ENCODE data around the gene DMBX1.

DMBX1 gene

DNA sequence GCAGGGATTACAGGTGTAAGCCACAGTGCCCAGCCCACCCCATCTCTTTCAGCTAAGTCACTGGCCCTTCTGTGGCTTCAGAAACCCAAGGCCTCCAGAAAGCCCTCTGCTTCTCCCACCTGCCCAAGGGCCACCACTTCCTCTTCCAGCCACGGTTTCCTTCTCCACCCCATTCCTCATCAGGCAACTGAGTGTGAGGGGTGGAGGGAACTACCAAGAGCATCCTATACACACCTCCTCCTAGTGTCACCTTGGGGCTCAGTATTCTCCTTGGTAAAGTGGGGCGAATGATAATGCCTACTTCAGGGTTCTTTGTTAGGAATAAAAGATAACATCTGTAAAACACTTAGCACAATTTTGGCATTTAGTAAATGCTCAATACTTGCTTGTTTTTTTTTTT lies 31.8 kb downstream of the DMBX1 start:
- in situ Hi-C loops (cut with MboI; ENCODE audit: low pct_unique_long_range_greater_than_20kb, low sequenced_read_pairs, unreplicated experiment): loop anchor here (10.0 kb wide), 1 partner anchor 77 kb away; no protein-coding TSS in a partner anchor
- DNase-seq (ENCODE audit: low spot score): no peak
- TF ChIP-seq, protein P1, sequence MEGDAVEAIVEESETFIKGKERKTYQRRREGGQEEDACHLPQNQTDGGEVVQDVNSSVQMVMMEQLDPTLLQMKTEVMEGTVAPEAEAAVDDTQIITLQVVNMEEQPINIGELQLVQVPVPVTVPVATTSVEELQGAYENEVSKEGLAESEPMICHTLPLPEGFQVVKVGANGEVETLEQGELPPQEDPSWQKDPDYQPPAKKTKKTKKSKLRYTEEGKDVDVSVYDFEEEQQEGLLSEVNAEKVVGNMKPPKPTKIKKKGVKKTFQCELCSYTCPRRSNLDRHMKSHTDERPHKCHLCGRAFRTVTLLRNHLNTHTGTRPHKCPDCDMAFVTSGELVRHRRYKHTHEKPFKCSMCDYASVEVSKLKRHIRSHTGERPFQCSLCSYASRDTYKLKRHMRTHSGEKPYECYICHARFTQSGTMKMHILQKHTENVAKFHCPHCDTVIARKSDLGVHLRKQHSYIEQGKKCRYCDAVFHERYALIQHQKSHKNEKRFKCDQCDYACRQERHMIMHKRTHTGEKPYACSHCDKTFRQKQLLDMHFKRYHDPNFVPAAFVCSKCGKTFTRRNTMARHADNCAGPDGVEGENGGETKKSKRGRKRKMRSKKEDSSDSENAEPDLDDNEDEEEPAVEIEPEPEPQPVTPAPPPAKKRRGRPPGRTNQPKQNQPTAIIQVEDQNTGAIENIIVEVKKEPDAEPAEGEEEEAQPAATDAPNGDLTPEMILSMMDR (IDR thresholded peaks at IDR 0.05; ENCODE audit: extremely low read depth, insufficient read depth, missing control alignments): no peak

DNA sequence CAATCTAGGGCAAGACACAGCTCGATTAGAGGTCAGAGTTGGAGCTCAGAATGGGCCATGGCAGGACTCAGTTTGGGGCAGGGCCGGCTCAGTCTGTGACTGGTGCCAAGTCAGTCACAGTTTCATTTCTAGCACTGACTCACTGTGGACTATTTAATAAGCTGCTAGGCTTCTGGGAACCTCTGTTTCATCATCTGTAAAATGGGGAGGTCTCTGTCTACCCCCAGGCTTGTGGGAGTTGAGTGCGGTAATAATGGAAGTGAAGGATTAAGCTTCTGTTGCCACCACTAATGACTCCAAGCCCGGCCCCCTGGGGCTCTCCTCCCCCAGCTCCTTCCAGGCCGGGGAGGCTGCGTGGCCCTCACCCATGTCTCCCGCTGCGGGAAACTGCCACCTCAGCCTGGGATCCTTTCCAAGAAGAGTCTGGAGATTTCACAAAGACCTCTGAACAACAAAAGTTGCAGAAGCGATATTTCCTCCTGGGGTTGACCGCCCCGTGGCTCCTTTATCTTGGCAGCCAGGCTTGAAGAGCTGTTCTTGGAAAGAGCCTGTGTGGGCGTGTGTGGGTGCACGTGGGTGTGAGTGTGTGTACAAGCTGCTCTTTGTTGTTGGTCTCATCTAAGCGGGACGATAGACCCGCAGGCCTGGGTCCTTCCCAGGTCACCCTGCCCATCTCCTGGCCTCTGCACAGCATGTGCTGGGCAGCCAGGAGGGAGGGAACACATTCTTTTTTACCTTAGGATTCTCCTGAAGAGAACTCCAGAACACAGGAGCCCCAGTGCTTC lies 32.7 kb downstream of the DMBX1 start:
- in situ Hi-C loops (cut with MboI; ENCODE audit: low pct_unique_long_range_greater_than_20kb, low sequenced_read_pairs, unreplicated experiment): loop anchor here (10.0 kb wide), 1 partner anchor 78 kb away; no protein-coding TSS in a partner anchor
- no peak for DNase-seq (ENCODE audit: low spot score)
- TF ChIP-seq, protein P1 (IDR thresholded peaks at IDR 0.05; ENCODE audit: extremely low read depth, insufficient read depth, missing control alignments): no peak

DNA sequence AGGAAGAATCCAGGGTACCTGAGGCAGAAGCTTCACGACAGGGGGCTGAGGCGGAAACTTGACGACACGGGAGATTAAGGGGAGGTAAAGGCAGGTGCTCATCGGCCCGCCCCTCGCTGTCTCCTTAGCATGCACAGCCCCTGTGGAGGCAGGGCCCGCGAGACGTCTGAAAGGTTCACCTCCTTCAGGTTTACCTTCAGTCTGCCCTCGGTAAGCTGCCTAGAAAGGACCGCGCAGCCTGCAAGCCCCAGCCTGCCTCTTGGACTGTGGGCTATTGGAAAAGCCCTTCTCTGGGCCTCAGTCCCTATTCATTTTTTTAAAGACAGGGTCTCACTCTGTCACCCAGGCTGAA lies 33.3 kb downstream of the DMBX1 start:
- TF ChIP-seq, protein P1 (IDR thresholded peaks at IDR 0.05; ENCODE audit: extremely low read depth, insufficient read depth, missing control alignments): no peak
- no peak for DNase-seq (ENCODE audit: low spot score)
- in situ Hi-C loops (cut with MboI; ENCODE audit: low pct_unique_long_range_greater_than_20kb, low sequenced_read_pairs, unreplicated experiment): loop anchor here (10.0 kb wide), 1 partner anchor 78 kb away; no protein-coding TSS in a partner anchor

DNA sequence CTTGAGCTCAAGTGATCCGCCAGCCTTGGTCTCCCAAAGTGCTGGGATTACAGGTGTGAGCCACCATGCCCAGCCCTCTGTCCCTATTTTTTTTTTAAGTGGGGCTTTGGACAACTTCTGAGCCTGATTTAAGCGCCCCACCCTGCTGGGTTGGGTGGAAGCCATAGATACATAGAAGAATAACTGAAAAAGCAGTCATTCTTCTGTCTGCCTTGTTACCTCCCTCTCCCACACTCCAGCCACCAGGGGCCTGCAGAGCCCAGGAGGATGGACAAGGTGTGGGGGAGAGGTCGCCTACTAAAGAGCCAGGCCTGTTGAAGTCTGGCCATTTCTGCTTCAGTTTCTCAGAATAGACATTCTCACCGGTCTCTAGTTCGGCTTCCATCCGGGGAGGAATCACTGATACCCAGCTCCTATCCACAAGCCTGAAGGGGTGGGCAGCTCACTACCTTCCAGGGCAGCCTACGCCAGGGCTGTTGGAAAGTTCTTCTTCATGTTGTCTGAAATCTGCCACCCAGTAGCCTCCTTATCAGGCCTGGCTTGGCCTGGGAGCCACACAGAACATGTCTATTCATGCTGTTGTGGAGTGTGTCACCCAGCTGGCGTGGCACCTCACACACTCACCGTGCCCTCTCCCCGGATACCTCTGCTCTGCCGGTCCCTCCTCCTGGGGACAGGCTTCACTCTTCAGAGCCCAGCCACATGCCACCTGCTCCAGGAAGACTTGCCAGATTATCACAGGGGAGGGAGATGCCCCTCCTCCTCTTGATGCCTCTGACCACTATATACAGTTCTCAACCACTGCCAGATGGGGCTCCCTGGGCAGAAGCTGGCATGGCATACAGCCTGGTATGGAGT lies 34.1 kb downstream of the DMBX1 start:
- TF ChIP-seq, protein P1 (IDR thresholded peaks at IDR 0.05; ENCODE audit: extremely low read depth, insufficient read depth, missing control alignments): no peak
- DNase-seq (ENCODE audit: low spot score): no peak
- in situ Hi-C loops (cut with MboI; ENCODE audit: low pct_unique_long_range_greater_than_20kb, low sequenced_read_pairs, unreplicated experiment): loop anchor here (10.0 kb wide), 1 partner anchor 79 kb away; no protein-coding TSS in a partner anchor

DNA sequence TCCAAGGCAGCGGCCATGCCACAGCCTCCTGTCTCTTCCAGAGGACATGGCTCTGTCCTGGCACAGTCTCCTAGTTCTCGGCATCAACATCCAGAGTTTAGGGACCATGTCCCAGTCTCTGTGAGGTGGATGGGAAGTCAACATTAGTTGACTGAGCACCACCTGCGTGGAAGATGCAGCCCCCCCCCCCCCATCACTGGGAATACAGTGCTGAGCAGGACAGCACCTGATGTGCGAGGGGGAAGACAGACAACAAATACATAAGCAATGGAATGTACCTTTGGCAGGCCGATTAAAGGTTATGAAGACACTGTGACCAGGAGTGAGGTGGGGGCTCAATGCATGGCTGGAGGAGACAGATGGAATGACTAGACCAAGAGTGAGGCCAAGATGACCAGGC lies 35.2 kb downstream of the DMBX1 start:
- DNase-seq (ENCODE audit: low spot score): no peak
- in situ Hi-C loops (cut with MboI; ENCODE audit: low pct_unique_long_range_greater_than_20kb, low sequenced_read_pairs, unreplicated experiment): loop anchor here (10.0 kb wide), 1 partner anchor 80 kb away; no protein-coding TSS in a partner anchor
- TF ChIP-seq, protein P1 (IDR thresholded peaks at IDR 0.05; ENCODE audit: extremely low read depth, insufficient read depth, missing control alignments): no peak

DNA sequence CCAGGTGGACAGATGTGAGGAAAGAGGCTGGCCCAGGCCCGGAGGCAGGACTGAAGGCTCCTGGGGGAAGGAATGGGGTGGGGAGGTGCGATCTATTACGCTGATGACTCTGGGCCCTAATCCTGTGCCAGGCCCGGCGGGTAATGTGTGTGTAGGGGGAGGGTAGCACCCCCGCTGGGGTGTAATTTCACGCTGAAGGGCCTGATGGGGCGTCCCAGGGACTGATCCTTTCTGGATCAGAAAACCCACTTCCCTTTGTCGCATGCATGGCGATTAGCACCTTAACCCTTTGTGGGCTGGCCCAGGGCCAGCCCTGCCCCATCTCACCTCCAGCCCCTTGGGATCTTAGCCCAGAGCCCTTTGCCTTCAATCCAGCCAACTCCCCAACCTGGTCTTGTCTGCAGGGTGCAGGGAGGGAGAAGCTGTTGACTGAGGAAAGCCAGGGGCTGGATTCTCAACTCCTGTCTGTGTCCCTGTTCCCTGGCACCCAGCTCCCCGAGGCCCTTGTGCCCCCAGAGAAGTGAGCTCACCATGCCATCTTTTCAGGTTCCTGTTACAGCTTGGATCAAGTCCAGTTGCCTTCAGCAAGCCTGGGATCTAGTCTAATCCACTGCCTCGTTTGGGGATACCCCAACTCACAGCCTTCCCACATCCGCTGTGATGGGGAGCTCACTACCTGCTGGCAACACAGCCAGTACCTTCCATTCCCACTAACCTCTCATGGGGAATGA lies 35.8 kb downstream of the DMBX1 start:
- DNase-seq (ENCODE audit: low spot score): no peak

More for the DNA sequence above, 35.8 kb downstream of the DMBX1 start:
- in situ Hi-C loops (cut with MboI; ENCODE audit: low pct_unique_long_range_greater_than_20kb, low sequenced_read_pairs, unreplicated experiment): loop anchor here (10.0 kb wide), 1 partner anchor 81 kb away; no protein-coding TSS in a partner anchor
- TF ChIP-seq, protein P1 (IDR thresholded peaks at IDR 0.05; ENCODE audit: extremely low read depth, insufficient read depth, missing control alignments): no peak
